HUDEP-2 (cell line): ENCODE measurements around the gene TKFC.

Source experiments
- DNase-seq, 76 experiments: peaks; one replicate each; lab custom pipeline; 2025; ENCODE audit not compliant: unreplicated experiment in 76 of 76; lab: John Stamatoyannopoulos, UW

TKFC gene

GRCh38 chr11:61315260-61315659 is 17.8 kb upstream of the TKFC start:
- peak in 11 of 76 experiments; percentile 11 to 55 (median 20) for DNase-seq

- peak in 24 of 76 experiments; percentile 7 to 54 (median 29) for DNase-seq
Observed at GRCh38 chr11:61325649-61326414, 7.2 kb upstream of the TKFC start.

GRCh38 chr11:61327669-61328071 is 5.4 kb upstream of the TKFC start:
- DNase-seq, result no peak

- DNase-seq, result no peak
Observed at GRCh38 chr11:61328351-61328750, 4.7 kb upstream of the TKFC start.

- DNase-seq, result no peak
Observed at GRCh38 chr11:61329871-61330270, 3.2 kb upstream of the TKFC start.

- DNase-seq, result peak in 2 of 76 experiments; percentile 15 to 18
Observed at GRCh38 chr11:61331651-61332050, 1.4 kb upstream of the TKFC start.

- peak in 3 of 76 experiments; percentile 18 to 26 (median 26) for DNase-seq
Observed at GRCh38 chr11:61332281-61332796, 689 bp upstream of the TKFC start.

- peak in 3 of 76 experiments; percentile 19 to 40 (median 32) for DNase-seq
Observed at GRCh38 chr11:61333550-61334433, 764 bp downstream of the TKFC start.

- peak in 25 of 76 experiments; percentile 11 to 57 (median 34) for DNase-seq
Observed at GRCh38 chr11:61334434-61335354, 1.7 kb downstream of the TKFC start.

- DNase-seq, result peak in 54 of 76 experiments; percentile 11 to 66 (median 47)
Observed at GRCh38 chr11:61335355-61335710, 2.3 kb downstream of the TKFC start.

- DNase-seq, result peak in 71 of 76 experiments; percentile 16 to 89 (median 67)
Observed at GRCh38 chr11:61336171-61336935, 3.3 kb downstream of the TKFC start.

GRCh38 chr11:61337706-61338470 is 4.9 kb downstream of the TKFC start:
- DNase-seq, result no peak

- DNase-seq, result no peak
Observed at GRCh38 chr11:61338783-61339489, 5.9 kb downstream of the TKFC start.

GRCh38 chr11:61339490-61339878 is 6.5 kb downstream of the TKFC start:
- no peak for DNase-seq

GRCh38 chr11:61340979-61341378 is 8.0 kb downstream of the TKFC start:
- DNase-seq, result no peak

- no peak for DNase-seq
Observed at GRCh38 chr11:61341706-61342105, 8.7 kb downstream of the TKFC start.

GRCh38 chr11:61342207-61342803 is 9.3 kb downstream of the TKFC start:
- no peak for DNase-seq
